Measurements from ENCODE around the gene CHST11. TPM values are rescaled to one million over a fixed set of nuclear protein-coding genes. Genes with fewer than 3 reads are reported as not detected.

Gene CHST11
- total RNA-seq, 4 donors from 2014 or later, result 5.7 to 15.7 (median 7.1) TPM

- WGBS, result 81% methylated on average over 1 of the region's 1 CpG
- Histone ChIP-seq H3K36me3 (no peaks in the 10 kb centered on the region), H3K27ac (replicated peaks in 1 of 4) (no peak overlapping the region), H3K4me1 (no peaks in the 10 kb centered on the region), H3K4me3 (no peak overlapping the region), H3K27me3 (no peaks in the 10 kb centered on the region), H3K9me3 (no peaks in the 10 kb centered on the region)
- intact Hi-C loops (cut with DNase I), result no loop called here
- TF ChIP-seq EP300 (IDR thresholded peaks at IDR 0.05) (no peak), CTCF (IDR thresholded peaks at IDR 0.05) (no peak), POLR2AphosphoS5 (IDR thresholded peaks at IDR 0.05) (no peak), POLR2A (IDR thresholded peaks at IDR 0.05; ENCODE audit: low read depth) (no peak)
- no peak for DNase-seq (ENCODE audit: extremely low spot score)
Measured at GRCh38 chr12:104424955-104425354, 31.8 kb upstream of the CHST11 start.

GRCh38 chr12:104425614-104426013 is 31.1 kb upstream of the CHST11 start:
- H3K9me3 ChIP-seq, result no peaks in the 10 kb centered on the region
- H3K27ac ChIP-seq (replicated peaks in 1 of 4), result no peak overlapping the region
- no peaks in the 10 kb centered on the region for H3K4me1 ChIP-seq
- DNase-seq (ENCODE audit: extremely low spot score), result no peak
- no peaks in the 10 kb centered on the region for H3K36me3 ChIP-seq
- TF ChIP-seq POLR2AphosphoS5 (IDR thresholded peaks at IDR 0.05) (no peak), EP300 (IDR thresholded peaks at IDR 0.05) (no peak), CTCF (IDR thresholded peaks at IDR 0.05) (no peak), POLR2A (IDR thresholded peaks at IDR 0.05; ENCODE audit: low read depth) (no peak)
- 86% methylated on average over 4 of the region's 4 CpGs for WGBS
- H3K4me3 ChIP-seq, result no peak overlapping the region
- no peaks in the 10 kb centered on the region for H3K27me3 ChIP-seq
- intact Hi-C loops (cut with DNase I), result no loop called here

- no peak overlapping the region for H3K4me3 ChIP-seq
- DNase-seq (ENCODE audit: extremely low spot score), result no peak
- intact Hi-C loops (cut with DNase I), result no loop called here
- TF ChIP-seq CTCF (IDR thresholded peaks at IDR 0.05) (no peak), POLR2AphosphoS5 (IDR thresholded peaks at IDR 0.05) (no peak), POLR2A (IDR thresholded peaks at IDR 0.05; ENCODE audit: low read depth) (no peak), EP300 (IDR thresholded peaks at IDR 0.05) (no peak)
- H3K27ac ChIP-seq (replicated peaks in 1 of 4), result no peak overlapping the region
- H3K4me1 ChIP-seq, result no peaks in the 10 kb centered on the region
- no peaks in the 10 kb centered on the region for H3K9me3 ChIP-seq
- H3K36me3 ChIP-seq, result no peaks in the 10 kb centered on the region
- WGBS, result 85% methylated on average over 4 of the region's 4 CpGs
- no peaks in the 10 kb centered on the region for H3K27me3 ChIP-seq
Measured at GRCh38 chr12:104426926-104427546, 29.7 kb upstream of the CHST11 start.

GRCh38 chr12:104427547-104427938 is 29.2 kb upstream of the CHST11 start:
- H3K27me3 ChIP-seq, result no peaks in the 10 kb centered on the region
- no peak for TF ChIP-seq POLR2AphosphoS5 (IDR thresholded peaks at IDR 0.05)
- DNase-seq (ENCODE audit: extremely low spot score), result no peak
- H3K27ac ChIP-seq (replicated peaks in 1 of 4), result no peak overlapping the region
- no peaks in the 10 kb centered on the region for H3K9me3 ChIP-seq
- H3K4me1 ChIP-seq, result no peaks in the 10 kb centered on the region
- intact Hi-C loops (cut with DNase I), result no loop called here
- WGBS, result 100% methylated on average over 1 of the region's 1 CpG
- no peaks in the 10 kb centered on the region for H3K36me3 ChIP-seq
- H3K4me3 ChIP-seq, result no peak overlapping the region

GRCh38 chr12:104433061-104433460 is 23.7 kb upstream of the CHST11 start:
- intact Hi-C loops (cut with DNase I), result no loop called here
- Histone ChIP-seq H3K27ac (replicated peaks in 1 of 4) (no peak overlapping the region), H3K27me3 (no peaks in the 10 kb centered on the region), H3K4me1 (no peaks in the 10 kb centered on the region), H3K4me3 (no peak overlapping the region), H3K36me3 (no peaks in the 10 kb centered on the region), H3K9me3 (no peaks in the 10 kb centered on the region)
- DNase-seq (ENCODE audit: extremely low spot score), result no peak
- WGBS, result 91% methylated on average over 10 of the region's 10 CpGs
- TF ChIP-seq EP300 (IDR thresholded peaks at IDR 0.05), result no peak
- no peak for TF ChIP-seq CTCF (IDR thresholded peaks at IDR 0.05)
- no peak for TF ChIP-seq POLR2AphosphoS5 (IDR thresholded peaks at IDR 0.05)
- TF ChIP-seq POLR2A (IDR thresholded peaks at IDR 0.05; ENCODE audit: low read depth), result no peak

Data from esophagus muscularis mucosa (tissue), 4 donors.